K562 (cell line): ENCODE results near the gene RSPRY1. TPM values are rescaled to one million over a fixed set of nuclear protein-coding genes. Genes with fewer than 3 reads are reported as not detected.

Source experiments
- ATAC-seq: fragments of 200-7000 bp; cut with Tn5 transposase; 3 replicates; pipeline ENCODE4 v1.9.1; 2020; ENCODE audit warnings: moderate library complexity
- BruUV-seq: library from RNA; stranded (reverse); fragments of 400-500 nt; replicated peaks from 2 replicates; lab custom pipeline; 2021; lab: Mats Ljungman, UMichigan
- CTCF ChIA-PET: fragments of 300-600 bp; formaldehyde crosslinking; extraction: SDS; loops from one replicate; lab custom pipeline; 2021; ENCODE audit warnings: low intra/inter-chr PET ratio; lab: Yijun Ruan, JAX
- POLR2A ChIA-PET: fragments of 300-600, 350-650 bp; sonication (Branson Sonifier 250); formaldehyde crosslinking; extraction: SDS; loops from one replicate; lab custom pipeline; 2021; ENCODE audit warnings: antibody characterized with exemption, inconsistent platforms; lab: Yijun Ruan, JAX
- DNase-seq, 4 experiments: peaks; one replicate each; pipeline versions ENCODE4 v3.0.0 to v3.0.0-alpha.2; 2011 to 2018; ENCODE audit warnings: low spot score in 3 of 4, mixed read lengths in 3 of 4; ENCODE audit errors: extremely low read depth in 1 of 4
- FAIRE-seq: peaks from 2 replicates; lab custom pipeline; 2011; peaks lifted over from hg19 to GRCh38; lab: Jason Lieb, UNC
- H2AFZ ChIP-seq: 2 replicates; pipeline ENCODE4 v1.6.0; 2011; ENCODE audit warnings: low read depth, low read length, control low read depth, inconsistent platforms
- H3K27ac ChIP-seq: fragments of 200-600 bp; 3 replicates; pipeline ENCODE4 v1.8.0; 2011; ENCODE audit warnings: low read depth, mild to moderate bottlenecking, control low read depth, inconsistent platforms, low read length, moderate library complexity, mixed read lengths; ENCODE audit errors: extremely low read depth
- H3K27me3 ChIP-seq, 2 experiments: fragments of 300-600 bp in 1 of 2; 2 replicates in 1 of 2; 3 replicates in 1 of 2; pipeline versions ENCODE4 v1.6.0 to v1.8.0; 2011; ENCODE audit warnings: inconsistent platforms in 2 of 2, low read length in 2 of 2, mild to moderate bottlenecking in 1 of 2, mixed read lengths in 1 of 2, moderate library complexity in 1 of 2; ENCODE audit not compliant: control insufficient read depth in 2 of 2, insufficient read depth in 2 of 2
- H3K36me3 ChIP-seq: fragments of 300-600 bp; 3 replicates; pipeline ENCODE4 v1.8.0; 2011; ENCODE audit warnings: mild to moderate bottlenecking, low read length, inconsistent platforms; ENCODE audit not compliant: control insufficient read depth, insufficient read depth
- H3K4me1 ChIP-seq, 2 experiments: fragments of 200-600 bp in 1 of 2; replicated peaks in 1 of 2; 2 replicates in 1 of 2; 3 replicates in 1 of 2; pipeline versions ENCODE4 v1.5.1 to v1.8.0; 2011; ENCODE audit warnings: inconsistent platforms in 2 of 2, low read length in 2 of 2, mild to moderate bottlenecking in 1 of 2, mixed read lengths in 1 of 2, moderate library complexity in 1 of 2; ENCODE audit not compliant: control insufficient read depth in 2 of 2, insufficient read depth in 2 of 2
- H3K4me2 ChIP-seq: 2 replicates; pipeline ENCODE4 v1.6.1; 2011; ENCODE audit warnings: low read length, control low read depth, inconsistent platforms, mixed read lengths; ENCODE audit not compliant: insufficient read depth
- H3K4me3 ChIP-seq: fragments of 200-600 bp; sonication (generic), shearing (Covaris generic); 2 replicates; pipeline ENCODE4 v1.5.1; 2016; ENCODE audit warnings: control low read depth, inconsistent platforms
- H3K79me2 ChIP-seq: fragments of 200-600 bp; 3 replicates; pipeline ENCODE4 v1.8.0; 2011; ENCODE audit warnings: low read length, inconsistent platforms; ENCODE audit not compliant: control insufficient read depth, insufficient read depth
- H3K9ac ChIP-seq, 2 experiments: 2 replicates each; pipeline versions ENCODE4 v1.6.0 to v1.6.1; 2011; ENCODE audit warnings: low read depth in 2 of 2, low read length in 2 of 2, control low read depth in 1 of 2, inconsistent platforms in 1 of 2, mild to moderate bottlenecking in 1 of 2, mixed read lengths in 1 of 2; ENCODE audit not compliant: insufficient read depth in 1 of 2
- H3K9me1 ChIP-seq: one replicate; pipeline ENCODE4 v1.6.0; 2011; ENCODE audit warnings: inconsistent platforms, mild to moderate bottlenecking, low read length, moderate library complexity; ENCODE audit not compliant: control insufficient read depth, insufficient read depth
- H3K9me3 ChIP-seq: replicated peaks from 2 replicates; pipeline ENCODE4 v1.5.1; 2011; ENCODE audit warnings: low read depth, low read length, inconsistent platforms; ENCODE audit not compliant: control insufficient read depth, insufficient read depth
- H4K20me1 ChIP-seq: replicated peaks from 2 replicates; pipeline ENCODE4 v1.6.1; 2011; ENCODE audit warnings: low read length, inconsistent platforms, mixed read lengths; ENCODE audit not compliant: control insufficient read depth, insufficient read depth
- HDAC1 ChIP-seq, 2 experiments: fragments of 450-650 bp; IDR thresholded peaks; 2 replicates each; pipeline ENCODE4 v1.6.1; 2016 to 2017; ENCODE audit warnings: inconsistent platforms in 1 of 2, mild to moderate bottlenecking in 1 of 2, moderate library complexity in 1 of 2
- KDM5B ChIP-seq: fragments of 200-600 bp; sonication (generic); IDR thresholded peaks from 2 replicates; pipeline ENCODE4 v1.6.1; 2012; ENCODE audit warnings: low read depth, mild to moderate bottlenecking, moderate library complexity, low read length, control low read depth, inconsistent platforms; ENCODE audit not compliant: insufficient replicate concordance
- LCOR ChIP-seq: sonication (generic); formaldehyde crosslinking; IDR thresholded peaks from 2 replicates; pipeline ENCODE4 v1.8.0; 2022; ENCODE audit warnings: mild to moderate bottlenecking, missing genetic modification reagents
- MAX ChIP-seq: sonication (generic); formaldehyde crosslinking; IDR thresholded peaks from 2 replicates; pipeline ENCODE4 v1.9.0; 2022; ENCODE audit warnings: mild to moderate bottlenecking, missing genetic modification reagents
- POLR2G ChIP-seq: fragments of 200-400 bp; formaldehyde crosslinking; IDR thresholded peaks from 2 replicates; pipeline ENCODE4 v1.6.1; 2017; ENCODE audit warnings: low read depth, mild to moderate bottlenecking, antibody characterized with exemption, low read length, moderate library complexity
- ZBTB33 ChIP-seq: sonication (generic); formaldehyde crosslinking; IDR thresholded peaks from 2 replicates; pipeline ENCODE4 v1.8.1; 2023; ENCODE audit warnings: mild to moderate bottlenecking, missing genetic modification reagents
- ZNF3 ChIP-seq: fragments of 250-450 bp; sonication (Bioruptor Pico); IDR thresholded peaks from 2 replicates; pipeline ENCODE4 v1.5.0; 2021; ENCODE audit warnings: mild to moderate bottlenecking, moderate library complexity
- ZNF668 ChIP-seq: fragments of 250-450 bp; sonication (Bioruptor Pico); IDR thresholded peaks from 2 replicates; pipeline ENCODE4 v1.8.0; 2022; ENCODE audit warnings: mild to moderate bottlenecking, inconsistent platforms
- WGBS: fragments of 100-300 bp; shearing (Covaris generic); methylation state at CpG from one replicate; pipeline ENCODE4 v1.1.6; 2016; ENCODE audit warnings: low coverage, mixed read lengths; ENCODE audit not compliant: insufficient coverage; ENCODE audit errors: missing lambda C conversion rate; 5-methylcytosine and 5-hydroxymethylcytosine counted together
- in situ Hi-C: fragments of 300-500 bp; cut with MboI; formaldehyde crosslinking; loops from 4 replicates; pipeline ENCODE4 v1.15.0; 2018; ENCODE audit warnings: inconsistent platforms, mixed read lengths
- intact Hi-C: fragments of 100-400 bp; cut with micrococcal nuclease; formaldehyde crosslinking; loops from 2 replicates; pipeline ENCODE4 v1.14.2; 2022
- polyA plus RNA-seq, 8 experiments: library from polyadenylated mRNA; depleted of rRNA in 4 of 8; stranded (reverse) in 5 of 8; unstranded in 3 of 8; fragments of >200 nt; fragmentation: Nextera tagmentation in 2 of 8; fragmentation: Illumina TruSeq in 1 of 8; extraction: Ambion mirVana in 2 of 8; extraction: Trizol in 1 of 8; gene quantifications; 2 replicates each; pipeline versions ENCODE4 v1.2.1 to v1.2.3, GENCODE V29; 2011 to 2014; ENCODE audit warnings: inconsistent platforms in 1 of 8, missing spikeins in 1 of 8
- total RNA-seq, 7 experiments: library from RNA; depleted of rRNA in 6 of 7; stranded (reverse); fragments of >200 nt in 6 of 7; fragmentation: Illumina TruSeq in 2 of 7; extraction: Trizol in 2 of 7; gene quantifications; 2 replicates each; pipeline versions ENCODE4 v1.2.1 to v1.2.3, GENCODE V29; 2011 to 2021; ENCODE audit warnings: low replicate concordance in 1 of 7

Gene RSPRY1
- total and polyA plus RNA-seq, 9 of the 15 experiments (the other 6 are each of a cell fraction or from before 2014, with no cell fraction given) = 10.2 to 27.8 (median 20.8) TPM

DNA sequence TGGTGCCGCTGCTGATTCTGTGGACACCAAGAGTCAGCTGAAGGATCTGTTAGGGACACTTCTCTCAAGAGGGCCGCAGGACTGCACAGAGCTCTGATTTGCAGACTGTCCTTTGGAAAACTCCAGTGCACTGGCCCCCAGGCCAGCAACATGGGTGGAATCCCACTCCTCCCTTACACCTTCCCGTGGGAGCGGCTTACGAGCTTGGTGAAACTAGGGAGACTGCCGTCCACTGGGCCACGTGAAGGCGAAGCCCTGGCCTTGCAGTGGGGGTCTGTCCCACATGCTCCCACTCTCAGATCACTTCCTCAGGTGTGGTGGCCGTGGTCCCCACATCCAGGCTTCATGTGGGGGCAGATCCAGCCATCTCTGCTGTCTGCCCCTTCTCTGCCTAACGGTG lies 36.7 kb upstream of the RSPRY1 start:
- in situ Hi-C loops = no loop called here
- no peak overlapping the region for H2AFZ ChIP-seq
- ChIA-PET CTCF (no interaction called here), POLR2A (interaction anchor here (0.5 to 1.8 kb wide), 5 partner anchors 9 to 212 kb away, joined by 3 to 5 read pairs (median 4); partner anchors contain the start of gene PSME3IP1)
- no peaks in the 10 kb centered on the region for H3K9me3 ChIP-seq
- H3K79me2 ChIP-seq = no peaks in the 10 kb centered on the region
- no peak overlapping the region for H3K4me2 ChIP-seq
- 90% methylated on average over 5 of the region's 10 CpGs for WGBS
- TF ChIP-seq MAX (no peak), POLR2G (0 out of 2 replicates have a peak, but pooled peaks have one; percentile 23)
- H3K9ac ChIP-seq = no peak overlapping the region
- ATAC-seq (no peak), FAIRE-seq (no peak), DNase-seq (no peak)
- H3K36me3 ChIP-seq = peaks cover 28% of the 10 kb centered on the region; the same call in 2 of the 3 replicates
- no peak overlapping the region for H3K4me3 ChIP-seq
- H3K4me1 ChIP-seq = peaks cover 15 to 17% of the 10 kb centered on the region in 2 experiments
- intact Hi-C loops = no loop called here
- H3K9me1 ChIP-seq = no peaks in the 10 kb centered on the region
- BruUV-seq = no TSS peak
- H4K20me1 ChIP-seq = no peaks in the 10 kb centered on the region
- no peaks in the 10 kb centered on the region for H3K27me3 ChIP-seq
- no peak overlapping the region for H3K27ac ChIP-seq

- CTCF ChIA-PET = no interaction called here
- Histone ChIP-seq H3K4me2 (no peak overlapping the region), H3K4me3 (no peak overlapping the region), H3K9me1 (no peaks in the 10 kb centered on the region), H2AFZ (no peak overlapping the region), H3K9me3 (no peaks in the 10 kb centered on the region), H3K27me3 (no peaks in the 10 kb centered on the region), H3K9ac (no peak overlapping the region), H3K4me1 (peaks cover 6 to 7% of the 10 kb centered on the region in 2 experiments), H3K79me2 (no peaks in the 10 kb centered on the region), H4K20me1 (no peaks in the 10 kb centered on the region), H3K36me3 (peaks cover 42% of the 10 kb centered on the region), H3K27ac (no peak overlapping the region)
- no peak for DNase-seq
- intact Hi-C loops = no loop called here
- POLR2A ChIA-PET = interaction anchor here (0.7 to 3.3 kb wide), 8 partner anchors 10 to 266 kb away, joined by 3 to 27 read pairs (median 4); partner anchors contain the start of gene PSME3IP1
- no peak for FAIRE-seq
- 84% methylated on average over 9 of the region's 9 CpGs for WGBS
- ATAC-seq = no peak
- in situ Hi-C loops = no loop called here
- no TSS peak for BruUV-seq
- TF ChIP-seq HDAC1 (IDR thresholded peaks at IDR 0.05) = no peak
- TF ChIP-seq ZNF3 (CRISPR knock-in tag) = no peak
- TF ChIP-seq ZBTB33 (CRISPR knock-in tag) = peak; percentile 88
- no peak for TF ChIP-seq KDM5B
- TF ChIP-seq ZNF668 = no peak
- no peak for TF ChIP-seq LCOR (CRISPR knock-in tag)
Observed at GRCh38 chr16:57150682-57151330, 35.3 kb upstream of the RSPRY1 start.
